K562 (cell line): ENCODE results near the gene ADCY5. TPM values are rescaled to one million over a fixed set of nuclear protein-coding genes. Genes with fewer than 3 reads are reported as not detected.

ENCODE experiments used
- ATAC-seq: fragments of 200-7000 bp; cut with Tn5 transposase; 3 replicates; pipeline ENCODE4 v1.9.1; 2020; ENCODE audit warnings: moderate library complexity
- BruUV-seq: library from RNA; stranded (reverse); fragments of 400-500 nt; replicated peaks from 2 replicates; lab custom pipeline; 2021; lab: Mats Ljungman, UMichigan
- CTCF ChIA-PET: fragments of 300-600 bp; formaldehyde crosslinking; extraction: SDS; loops from one replicate; lab custom pipeline; 2021; ENCODE audit warnings: low intra/inter-chr PET ratio; lab: Yijun Ruan, JAX
- POLR2A ChIA-PET: fragments of 300-600, 350-650 bp; sonication (Branson Sonifier 250); formaldehyde crosslinking; extraction: SDS; loops from one replicate; lab custom pipeline; 2021; ENCODE audit warnings: antibody characterized with exemption, inconsistent platforms; lab: Yijun Ruan, JAX
- DNase-seq, 4 experiments: peaks; one replicate each; pipeline versions ENCODE4 v3.0.0 to v3.0.0-alpha.2; 2011 to 2018; ENCODE audit warnings: low spot score in 3 of 4, mixed read lengths in 3 of 4; ENCODE audit errors: extremely low read depth in 1 of 4
- FAIRE-seq: peaks from 2 replicates; lab custom pipeline; 2011; peaks lifted over from hg19 to GRCh38; lab: Jason Lieb, UNC
- H2AFZ ChIP-seq: 2 replicates; pipeline ENCODE4 v1.6.0; 2011; ENCODE audit warnings: low read depth, low read length, control low read depth, inconsistent platforms
- H3K27ac ChIP-seq: fragments of 200-600 bp; 3 replicates; pipeline ENCODE4 v1.8.0; 2011; ENCODE audit warnings: low read depth, mild to moderate bottlenecking, control low read depth, inconsistent platforms, low read length, moderate library complexity, mixed read lengths; ENCODE audit errors: extremely low read depth
- H3K27me3 ChIP-seq, 2 experiments: fragments of 300-600 bp in 1 of 2; 2 replicates in 1 of 2; 3 replicates in 1 of 2; pipeline versions ENCODE4 v1.6.0 to v1.8.0; 2011; ENCODE audit warnings: inconsistent platforms in 2 of 2, low read length in 2 of 2, mild to moderate bottlenecking in 1 of 2, mixed read lengths in 1 of 2, moderate library complexity in 1 of 2; ENCODE audit not compliant: control insufficient read depth in 2 of 2, insufficient read depth in 2 of 2
- H3K36me3 ChIP-seq: fragments of 300-600 bp; 3 replicates; pipeline ENCODE4 v1.8.0; 2011; ENCODE audit warnings: mild to moderate bottlenecking, low read length, inconsistent platforms; ENCODE audit not compliant: control insufficient read depth, insufficient read depth
- H3K4me1 ChIP-seq, 2 experiments: fragments of 200-600 bp in 1 of 2; replicated peaks in 1 of 2; 2 replicates in 1 of 2; 3 replicates in 1 of 2; pipeline versions ENCODE4 v1.5.1 to v1.8.0; 2011; ENCODE audit warnings: inconsistent platforms in 2 of 2, low read length in 2 of 2, mild to moderate bottlenecking in 1 of 2, mixed read lengths in 1 of 2, moderate library complexity in 1 of 2; ENCODE audit not compliant: control insufficient read depth in 2 of 2, insufficient read depth in 2 of 2
- H3K4me2 ChIP-seq: 2 replicates; pipeline ENCODE4 v1.6.1; 2011; ENCODE audit warnings: low read length, control low read depth, inconsistent platforms, mixed read lengths; ENCODE audit not compliant: insufficient read depth
- H3K4me3 ChIP-seq: fragments of 200-600 bp; sonication (generic), shearing (Covaris generic); 2 replicates; pipeline ENCODE4 v1.5.1; 2016; ENCODE audit warnings: control low read depth, inconsistent platforms
- H3K79me2 ChIP-seq: fragments of 200-600 bp; 3 replicates; pipeline ENCODE4 v1.8.0; 2011; ENCODE audit warnings: low read length, inconsistent platforms; ENCODE audit not compliant: control insufficient read depth, insufficient read depth
- H3K9ac ChIP-seq, 2 experiments: 2 replicates each; pipeline versions ENCODE4 v1.6.0 to v1.6.1; 2011; ENCODE audit warnings: low read depth in 2 of 2, low read length in 2 of 2, control low read depth in 1 of 2, inconsistent platforms in 1 of 2, mild to moderate bottlenecking in 1 of 2, mixed read lengths in 1 of 2; ENCODE audit not compliant: insufficient read depth in 1 of 2
- H3K9me1 ChIP-seq: one replicate; pipeline ENCODE4 v1.6.0; 2011; ENCODE audit warnings: inconsistent platforms, mild to moderate bottlenecking, low read length, moderate library complexity; ENCODE audit not compliant: control insufficient read depth, insufficient read depth
- H3K9me3 ChIP-seq: replicated peaks from 2 replicates; pipeline ENCODE4 v1.5.1; 2011; ENCODE audit warnings: low read depth, low read length, inconsistent platforms; ENCODE audit not compliant: control insufficient read depth, insufficient read depth
- H4K20me1 ChIP-seq: replicated peaks from 2 replicates; pipeline ENCODE4 v1.6.1; 2011; ENCODE audit warnings: low read length, inconsistent platforms, mixed read lengths; ENCODE audit not compliant: control insufficient read depth, insufficient read depth
- DACH1 ChIP-seq: fragments of 450-650 bp; IDR thresholded peaks from 2 replicates; pipeline ENCODE4 v1.6.1; 2018; ENCODE audit not compliant: partially characterized antibody
- GABPA ChIP-seq: fragments of 200-800 bp; sonication (Bioruptor generic); conservative IDR thresholded peaks from 2 replicates; pipeline ENCODE4 v1.6.1; 2016; ENCODE audit warnings: low read depth, missing genetic modification characterization, missing compliant biosample characterization
- NBN ChIP-seq: fragments of 450-650 bp; IDR thresholded peaks from 2 replicates; pipeline ENCODE4 v1.6.1; 2016; ENCODE audit warnings: low read depth, mild to moderate bottlenecking
- RBM14 ChIP-seq: fragments of 200-400 bp; formaldehyde crosslinking; IDR thresholded peaks from 2 replicates; pipeline ENCODE4 v1.6.1; 2018; ENCODE audit warnings: low read depth, mild to moderate bottlenecking, low read length, moderate library complexity, borderline replicate concordance; ENCODE audit not compliant: insufficient read depth
- SMARCA5 ChIP-seq: fragments of 450-650 bp; IDR thresholded peaks from 2 replicates; pipeline ENCODE4 v1.6.1; 2016
- TAF9B ChIP-seq: fragments of 450-650 bp; IDR thresholded peaks from 2 replicates; pipeline ENCODE4 v1.6.1; 2018; ENCODE audit warnings: mild to moderate bottlenecking; ENCODE audit not compliant: partially characterized antibody
- TEAD1 ChIP-seq, 2 experiments: fragments of 450-650 bp in 1 of 2; sonication (generic) in 1 of 2; formaldehyde crosslinking; IDR thresholded peaks; 2 replicates each; pipeline versions ENCODE4 v1.4.0 to v1.8.0; 2020 to 2022; ENCODE audit warnings: mild to moderate bottlenecking in 2 of 2, missing genetic modification reagents in 1 of 2
- TFAM ChIP-seq: fragments of 250-450 bp; sonication (Bioruptor Pico); conservative IDR thresholded peaks from 2 replicates; pipeline ENCODE4 v1.5.0; 2021; ENCODE audit warnings: mild to moderate bottlenecking, moderate library complexity
- USF2 ChIP-seq: sonication (generic); formaldehyde crosslinking; IDR thresholded peaks from 2 replicates; pipeline ENCODE4 v1.5.0; 2020; ENCODE audit warnings: missing genetic modification reagents
- ZNF197 ChIP-seq: fragments of 200-800 bp; sonication (Bioruptor generic); IDR thresholded peaks from 2 replicates; pipeline ENCODE4 v1.6.1; 2016; ENCODE audit warnings: low read depth, missing genetic modification characterization, missing compliant biosample characterization
- ZNF551 ChIP-seq: fragments of 250-450 bp; sonication (Bioruptor Pico); IDR thresholded peaks from 2 replicates; pipeline ENCODE4 v1.5.0; 2021; ENCODE audit warnings: mild to moderate bottlenecking, moderate library complexity
- ZNF780A ChIP-seq: fragments of 250-450 bp; sonication (Bioruptor Pico); IDR thresholded peaks from 2 replicates; pipeline ENCODE4 v1.5.0; 2021; ENCODE audit warnings: mild to moderate bottlenecking
- WGBS: fragments of 100-300 bp; shearing (Covaris generic); methylation state at CpG from one replicate; pipeline ENCODE4 v1.1.6; 2016; ENCODE audit warnings: low coverage, mixed read lengths; ENCODE audit not compliant: insufficient coverage; ENCODE audit errors: missing lambda C conversion rate; 5-methylcytosine and 5-hydroxymethylcytosine counted together
- in situ Hi-C: fragments of 300-500 bp; cut with MboI; formaldehyde crosslinking; loops from 4 replicates; pipeline ENCODE4 v1.15.0; 2018; ENCODE audit warnings: inconsistent platforms, mixed read lengths
- intact Hi-C: fragments of 100-400 bp; cut with micrococcal nuclease; formaldehyde crosslinking; loops from 2 replicates; pipeline ENCODE4 v1.14.2; 2022
- polyA plus RNA-seq, 8 experiments: library from polyadenylated mRNA; depleted of rRNA in 4 of 8; stranded (reverse) in 5 of 8; unstranded in 3 of 8; fragments of >200 nt; fragmentation: Nextera tagmentation in 2 of 8; fragmentation: Illumina TruSeq in 1 of 8; extraction: Ambion mirVana in 2 of 8; extraction: Trizol in 1 of 8; gene quantifications; 2 replicates each; pipeline versions ENCODE4 v1.2.1 to v1.2.3, GENCODE V29; 2011 to 2014; ENCODE audit warnings: inconsistent platforms in 1 of 8, missing spikeins in 1 of 8
- total RNA-seq, 7 experiments: library from RNA; depleted of rRNA in 6 of 7; stranded (reverse); fragments of >200 nt in 6 of 7; fragmentation: Illumina TruSeq in 2 of 7; extraction: Trizol in 2 of 7; gene quantifications; 2 replicates each; pipeline versions ENCODE4 v1.2.1 to v1.2.3, GENCODE V29; 2011 to 2021; ENCODE audit warnings: low replicate concordance in 1 of 7
- TF ChIP-seq, protein P1 (sequence below): sonication (generic); formaldehyde crosslinking; IDR thresholded peaks from 2 replicates; pipeline ENCODE4 v1.8.0; 2023; ENCODE audit warnings: mild to moderate bottlenecking, missing genetic modification reagents

Gene ADCY5
- total and polyA plus RNA-seq, 9 of the 15 experiments (the other 6 are each of a cell fraction or from before 2014, with no cell fraction given) = under 0.01 TPM; not detected in 8

DNA sequence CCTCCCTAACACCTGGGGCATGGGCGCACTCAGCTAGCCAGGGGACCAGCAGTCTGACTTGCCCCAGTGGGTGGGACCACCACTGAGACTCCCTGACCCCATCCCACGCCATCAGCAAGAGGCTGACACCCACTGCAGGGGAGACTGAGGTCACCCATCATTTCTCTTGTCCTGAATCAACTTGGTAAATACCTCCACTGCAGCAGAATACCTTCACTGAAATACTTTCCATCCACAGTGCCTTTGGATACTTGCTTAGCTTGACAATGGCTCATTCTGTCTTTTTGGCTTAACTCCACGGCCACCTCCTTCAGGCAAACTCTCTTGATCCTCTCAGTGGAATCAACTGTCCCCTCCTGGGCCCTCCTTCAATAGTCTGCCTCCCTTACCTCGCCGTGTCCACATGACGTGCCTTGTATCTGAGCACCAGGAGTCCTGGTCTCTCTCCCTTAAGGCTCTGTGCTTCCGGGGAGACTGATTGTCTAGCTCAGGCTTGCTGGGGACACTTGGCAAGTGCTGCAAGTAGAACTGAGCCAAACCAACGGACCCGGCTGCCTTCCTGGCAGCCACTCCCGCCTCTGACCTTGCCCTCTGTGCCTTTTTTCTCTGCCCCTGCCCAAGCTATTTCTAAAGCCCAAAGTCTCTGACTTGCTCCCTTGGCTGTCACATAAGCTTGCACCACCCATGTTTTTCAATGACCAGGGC is 119.1 kb downstream of the ADCY5 start:
- Histone ChIP-seq H3K4me2 (no peak overlapping the region), H3K9me1 (no peaks in the 10 kb centered on the region), H4K20me1 (no peaks in the 10 kb centered on the region), H3K9me3 (no peaks in the 10 kb centered on the region), H2AFZ (no peak overlapping the region), H3K9ac (no peak overlapping the region), H3K4me1 (peaks cover 0 to 4% of the 10 kb centered on the region in 2 experiments; a peak in 1 of 5 replicates), H3K4me3 (no peak overlapping the region), H3K36me3 (no peaks in the 10 kb centered on the region), H3K79me2 (no peaks in the 10 kb centered on the region), H3K27ac (no peak overlapping the region), H3K27me3 (peaks cover 0 to 31% of the 10 kb centered on the region in 2 experiments; a peak in 3 of 5 replicates)
- FAIRE-seq (no peak), ATAC-seq (no peak), DNase-seq (no peak)
- WGBS = 0% methylated on average over 9 of the region's 10 CpGs
- POLR2A ChIA-PET = interaction anchor here (0.6 kb wide), 1 partner anchor 125 kb away, joined by 3 read pairs; no protein-coding TSS in a partner anchor
- intact Hi-C loops = loop anchor here (1.0 to 2.0 kb wide), 2 partner anchors 160 to 229 kb away; no protein-coding TSS in a partner anchor
- CTCF ChIA-PET = interaction anchor here (1.6 to 2.0 kb wide), 2 partner anchors 160 to 230 kb away, joined by 13 read pairs; no protein-coding TSS in a partner anchor
- in situ Hi-C loops = loop anchor here (5.0 kb wide), 1 partner anchor 158 kb away; no protein-coding TSS in a partner anchor
- BruUV-seq = no TSS peak
- TF ChIP-seq TFAM = no peak
- TF ChIP-seq DACH1 = no peak
- TF ChIP-seq ZNF197 (CRISPR knock-in tag) = no peak
- TF ChIP-seq NBN = no peak
- TF ChIP-seq ZNF780A (CRISPR knock-in tag) = no peak
- TF ChIP-seq GABPA (tag) = no peak
- TF ChIP-seq TAF9B = no peak
- no peak for TF ChIP-seq RBM14
- no peak for TF ChIP-seq USF2 (CRISPR knock-in tag)
- no peak for TF ChIP-seq SMARCA5
- TF ChIP-seq ZNF551 = no peak
- no peak for TF ChIP-seq TEAD1 (CRISPR knock-in tag; IDR thresholded peaks at IDR 0.05)
- TF ChIP-seq, protein P1, sequence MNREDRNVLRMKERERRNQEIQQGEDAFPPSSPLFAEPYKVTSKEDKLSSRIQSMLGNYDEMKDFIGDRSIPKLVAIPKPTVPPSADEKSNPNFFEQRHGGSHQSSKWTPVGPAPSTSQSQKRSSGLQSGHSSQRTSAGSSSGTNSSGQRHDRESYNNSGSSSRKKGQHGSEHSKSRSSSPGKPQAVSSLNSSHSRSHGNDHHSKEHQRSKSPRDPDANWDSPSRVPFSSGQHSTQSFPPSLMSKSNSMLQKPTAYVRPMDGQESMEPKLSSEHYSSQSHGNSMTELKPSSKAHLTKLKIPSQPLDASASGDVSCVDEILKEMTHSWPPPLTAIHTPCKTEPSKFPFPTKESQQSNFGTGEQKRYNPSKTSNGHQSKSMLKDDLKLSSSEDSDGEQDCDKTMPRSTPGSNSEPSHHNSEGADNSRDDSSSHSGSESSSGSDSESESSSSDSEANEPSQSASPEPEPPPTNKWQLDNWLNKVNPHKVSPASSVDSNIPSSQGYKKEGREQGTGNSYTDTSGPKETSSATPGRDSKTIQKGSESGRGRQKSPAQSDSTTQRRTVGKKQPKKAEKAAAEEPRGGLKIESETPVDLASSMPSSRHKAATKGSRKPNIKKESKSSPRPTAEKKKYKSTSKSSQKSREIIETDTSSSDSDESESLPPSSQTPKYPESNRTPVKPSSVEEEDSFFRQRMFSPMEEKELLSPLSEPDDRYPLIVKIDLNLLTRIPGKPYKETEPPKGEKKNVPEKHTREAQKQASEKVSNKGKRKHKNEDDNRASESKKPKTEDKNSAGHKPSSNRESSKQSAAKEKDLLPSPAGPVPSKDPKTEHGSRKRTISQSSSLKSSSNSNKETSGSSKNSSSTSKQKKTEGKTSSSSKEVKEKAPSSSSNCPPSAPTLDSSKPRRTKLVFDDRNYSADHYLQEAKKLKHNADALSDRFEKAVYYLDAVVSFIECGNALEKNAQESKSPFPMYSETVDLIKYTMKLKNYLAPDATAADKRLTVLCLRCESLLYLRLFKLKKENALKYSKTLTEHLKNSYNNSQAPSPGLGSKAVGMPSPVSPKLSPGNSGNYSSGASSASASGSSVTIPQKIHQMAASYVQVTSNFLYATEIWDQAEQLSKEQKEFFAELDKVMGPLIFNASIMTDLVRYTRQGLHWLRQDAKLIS (CRISPR knock-in tag) = no peak
